Panc1 (cell line): ENCODE results near the gene TAL1. TPM values are rescaled to one million over a fixed set of nuclear protein-coding genes. Genes with fewer than 3 reads are reported as not detected.

ENCODE experiments used
- ATAC-seq: fragments of 200-7000 bp; cut with Tn5 transposase; 2 replicates; pipeline ENCODE4 v1.9.1; 2020; ENCODE audit warnings: mild to moderate bottlenecking, moderate library complexity
- BruUV-seq: library from RNA; stranded (reverse); fragments of 400-500 nt; replicated peaks from 2 replicates; lab custom pipeline; 2021; lab: Mats Ljungman, UMichigan
- CTCF ChIA-PET: fragments of 300-600 bp; sonication (Branson Sonifier 250); formaldehyde crosslinking; loops from one replicate; lab custom pipeline; 2022; ENCODE audit warnings: antibody characterized with exemption; lab: Charles Lee
- POLR2A ChIA-PET: fragments of 300-600 bp; sonication (Branson Sonifier 250); formaldehyde crosslinking; loops from one replicate; lab custom pipeline; 2022; ENCODE audit warnings: antibody characterized with exemption; lab: Charles Lee
- DNase-seq: peaks from one replicate; pipeline ENCODE4 v3.0.0-alpha.2; 2010; ENCODE audit warnings: low read depth, low spot score
- H3K27ac ChIP-seq: 2 replicates; pipeline ENCODE4 v1.5.1; 2011; ENCODE audit warnings: mild to moderate bottlenecking, low read length, inconsistent platforms
- H3K27me3 ChIP-seq: fragments of 200-500 bp; sonication (Bioruptor generic); 2 replicates; pipeline ENCODE4 v1.6.0; 2014; ENCODE audit warnings: low read length, inconsistent platforms; ENCODE audit not compliant: control insufficient read depth, insufficient read depth
- H3K36me3 ChIP-seq: fragments of 200-500 bp; sonication (Bioruptor generic); 2 replicates; pipeline ENCODE4 v1.5.1; 2014; ENCODE audit warnings: inconsistent platforms, mild to moderate bottlenecking, low read length, moderate library complexity; ENCODE audit not compliant: control insufficient read depth, insufficient read depth
- H3K4me1 ChIP-seq: 2 replicates; pipeline ENCODE4 v1.5.1; 2011; ENCODE audit warnings: inconsistent platforms, mild to moderate bottlenecking, low read length, moderate library complexity; ENCODE audit not compliant: control insufficient read depth, insufficient read depth
- H3K4me3 ChIP-seq, 2 experiments: 2 replicates each; pipeline ENCODE4 v1.5.1; 2011 to 2012; ENCODE audit warnings: low read depth in 2 of 2, low read length in 2 of 2, mild to moderate bottlenecking in 2 of 2, inconsistent platforms in 1 of 2, moderate library complexity in 1 of 2
- H3K9me3 ChIP-seq: fragments of 200-500 bp; sonication (Bioruptor generic); 2 replicates; pipeline ENCODE4 v1.5.1; 2014; ENCODE audit warnings: low read depth, mild to moderate bottlenecking, inconsistent platforms, low read length, moderate library complexity; ENCODE audit not compliant: control insufficient read depth, insufficient read depth
- CTCF ChIP-seq: fragments of 450-650 bp; IDR thresholded peaks from 2 replicates; pipeline ENCODE4 v1.5.1; 2017; ENCODE audit warnings: mild to moderate bottlenecking
- POLR2AphosphoS5 ChIP-seq: IDR thresholded peaks from 2 replicates; pipeline ENCODE4 v1.6.1; 2012; ENCODE audit warnings: mild to moderate bottlenecking, low read depth, low read length, moderate library complexity
- REST ChIP-seq, 2 experiments: IDR thresholded peaks; 2 replicates each; pipeline ENCODE4 v1.6.1; 2011 to 2012; ENCODE audit warnings: low read depth in 2 of 2, control low read depth in 1 of 2, low read length in 1 of 2, mild to moderate bottlenecking in 1 of 2, moderate library complexity in 1 of 2; ENCODE audit not compliant: insufficient read depth in 1 of 2
- SIN3A ChIP-seq: IDR thresholded peaks from 2 replicates; pipeline ENCODE4 v1.6.1; 2012; ENCODE audit warnings: low read depth, mild to moderate bottlenecking, low read length, moderate library complexity, borderline replicate concordance; ENCODE audit not compliant: insufficient read depth
- TCF7L2 ChIP-seq: IDR thresholded peaks from 2 replicates; pipeline ENCODE4 v1.6.1; 2011; ENCODE audit warnings: mild to moderate bottlenecking, low read depth, low read length, inconsistent platforms
- in situ Hi-C: cut with HindIII; loops from 2 replicates; pipeline ENCODE4 v1.10.0; 2016; ENCODE audit warnings: low sequenced_read_pairs, low pct_unique_long_range_greater_than_20kb
- intact Hi-C: fragments of 100-400 bp; cut with micrococcal nuclease; formaldehyde crosslinking; loops from one replicate; pipeline ENCODE4 v1.10.0; 2022; ENCODE audit not compliant: unreplicated experiment
- total RNA-seq: library from RNA; stranded (reverse); gene quantifications from one replicate; pipeline ENCODE4 v1.2.1, GENCODE V29; 2021; ENCODE audit not compliant: unreplicated experiment

The TAL1 gene
- total RNA-seq, 1 experiment from 2014 or later: 0.05 TPM

GRCh38 chr1:47249755-47250154 lies 17.7 kb upstream of the TAL1 start:
- Histone ChIP-seq H3K4me1 (no peaks in the 10 kb centered on the region), H3K36me3 (peaks cover 6% of the 10 kb centered on the region; the same call in 1 of the 2 replicates), H3K9me3 (no peaks in the 10 kb centered on the region), H3K27me3 (no peaks in the 10 kb centered on the region), H3K4me3 (no peak overlapping the region), H3K27ac (no peak overlapping the region)
- no TSS peak for BruUV-seq
- no peak for DNase-seq
- ATAC-seq: no peak
- intact Hi-C loops: no loop called here
- in situ Hi-C loops: no loop called here
- CTCF ChIA-PET: no interaction called here
- TF ChIP-seq REST (IDR thresholded peaks at IDR 0.05; ENCODE audit: insufficient read depth in 1 of 2, low read depth in 2 of 2, low read length in 1 of 2) (no peak), SIN3A (no peak), TCF7L2 (no peak), CTCF (no peak), POLR2AphosphoS5 (no peak)
- POLR2A ChIA-PET: interaction anchor here (0.6 kb wide), 1 partner anchor 1867 kb away, joined by 4 read pairs; no protein-coding TSS in a partner anchor

GRCh38 chr1:47244339-47244862 lies 12.4 kb upstream of the TAL1 start:
- BruUV-seq: no TSS peak
- intact Hi-C loops (no loop called here), in situ Hi-C loops (no loop called here)
- ChIA-PET CTCF (no interaction called here), POLR2A (no interaction called here)
- no peaks in the 10 kb centered on the region for H3K9me3 ChIP-seq
- TF ChIP-seq POLR2AphosphoS5: no peak
- TF ChIP-seq CTCF: no peak
- TF ChIP-seq SIN3A: no peak
- no peak for TF ChIP-seq REST (IDR thresholded peaks at IDR 0.05; ENCODE audit: insufficient read depth in 1 of 2, low read depth in 2 of 2, low read length in 1 of 2)
- TF ChIP-seq TCF7L2: no peak
- H3K27me3 ChIP-seq: no peaks in the 10 kb centered on the region
- H3K36me3 ChIP-seq: no peaks in the 10 kb centered on the region
- H3K4me1 ChIP-seq: no peaks in the 10 kb centered on the region
- no peak overlapping the region for H3K4me3 ChIP-seq
- ATAC-seq: no peak
- DNase-seq: no peak
- H3K27ac ChIP-seq: no peak overlapping the region
